Medulla oblongata (tissue), 1 donor: ENCODE results near the gene CREB5.

Experiments used
- DNase-seq: peaks from one replicate; pipeline ENCODE4 v3.0.0-alpha.2; 2015; ENCODE audit errors: extremely low spot score

The CREB5 gene

GRCh38 chr7:28406192-28406591 lies 6.1 kb upstream of the CREB5 start:
- DNase-seq, result no peak

GRCh38 chr7:28407651-28408050 lies 4.7 kb upstream of the CREB5 start:
- DNase-seq, result peak; percentile 63

- no peak for DNase-seq
These were observed 4.0 kb upstream of the CREB5 start for GRCh38 chr7:28408105-28408959.

- DNase-seq, result peak; percentile 96
These were observed 3.2 kb upstream of the CREB5 start for GRCh38 chr7:28408960-28409715.

GRCh38 chr7:28409716-28410627 lies 2.3 kb upstream of the CREB5 start:
- no peak for DNase-seq

GRCh38 chr7:28410628-28411531 lies 1.4 kb upstream of the CREB5 start:
- DNase-seq, result peak; percentile 33

GRCh38 chr7:28413011-28413410 lies 693 bp downstream of the CREB5 start:
- no peak for DNase-seq

- DNase-seq, result no peak
These were observed 2.1 kb downstream of the CREB5 start for GRCh38 chr7:28414453-28414852.

GRCh38 chr7:28417321-28417940 lies 5.1 kb downstream of the CREB5 start:
- DNase-seq, result no peak

- DNase-seq, result no peak
These were observed 6.0 kb downstream of the CREB5 start for GRCh38 chr7:28418311-28418710.

GRCh38 chr7:28418966-28419365 lies 6.6 kb downstream of the CREB5 start:
- no peak for DNase-seq

GRCh38 chr7:28419716-28420115 lies 7.4 kb downstream of the CREB5 start:
- no peak for DNase-seq

GRCh38 chr7:28423112-28423511 lies 10.8 kb downstream of the CREB5 start:
- no peak for DNase-seq

- no peak for DNase-seq
These were observed 11.7 kb downstream of the CREB5 start for GRCh38 chr7:28423918-28424514.

GRCh38 chr7:28425496-28425895 lies 13.2 kb downstream of the CREB5 start:
- no peak for DNase-seq

- no peak for DNase-seq
These were observed 14.9 kb downstream of the CREB5 start for GRCh38 chr7:28427236-28427635.

- DNase-seq, result no peak
These were observed 18.3 kb downstream of the CREB5 start for GRCh38 chr7:28430616-28431015.

GRCh38 chr7:28432105-28432504 lies 19.8 kb downstream of the CREB5 start:
- DNase-seq, result no peak

GRCh38 chr7:28433039-28433438 lies 20.7 kb downstream of the CREB5 start:
- DNase-seq, result no peak

- DNase-seq, result no peak
These were observed 21.4 kb downstream of the CREB5 start for GRCh38 chr7:28433699-28434219.
